ENCODE data around the gene CLDN14.

DNA sequence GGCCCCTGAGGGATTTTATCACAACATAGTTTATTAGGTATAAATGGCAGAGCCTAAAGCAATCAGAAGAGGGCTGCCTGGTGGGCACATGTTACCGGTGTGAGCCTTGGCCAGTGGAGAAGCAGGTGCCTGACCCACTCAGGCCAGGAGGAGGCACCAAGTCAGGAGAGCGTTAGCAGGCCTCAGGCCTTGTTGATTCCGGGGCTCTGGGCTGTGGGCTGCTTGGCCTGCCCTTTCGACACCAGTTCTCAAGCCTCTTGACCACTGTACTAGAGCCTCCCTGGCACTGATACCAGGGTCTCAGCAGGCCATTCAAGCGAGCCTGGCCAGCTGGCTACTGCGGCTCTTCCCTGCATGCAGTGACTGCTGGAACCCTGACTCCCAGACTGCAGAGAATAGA, 20.8 kb downstream of the CLDN14 start:
- TF ChIP-seq POLR2AphosphoS5 (IDR thresholded peaks at IDR 0.05) (no peak), EP300 (IDR thresholded peaks at IDR 0.05) (no peak)
- TF ChIP-seq, protein P1, sequence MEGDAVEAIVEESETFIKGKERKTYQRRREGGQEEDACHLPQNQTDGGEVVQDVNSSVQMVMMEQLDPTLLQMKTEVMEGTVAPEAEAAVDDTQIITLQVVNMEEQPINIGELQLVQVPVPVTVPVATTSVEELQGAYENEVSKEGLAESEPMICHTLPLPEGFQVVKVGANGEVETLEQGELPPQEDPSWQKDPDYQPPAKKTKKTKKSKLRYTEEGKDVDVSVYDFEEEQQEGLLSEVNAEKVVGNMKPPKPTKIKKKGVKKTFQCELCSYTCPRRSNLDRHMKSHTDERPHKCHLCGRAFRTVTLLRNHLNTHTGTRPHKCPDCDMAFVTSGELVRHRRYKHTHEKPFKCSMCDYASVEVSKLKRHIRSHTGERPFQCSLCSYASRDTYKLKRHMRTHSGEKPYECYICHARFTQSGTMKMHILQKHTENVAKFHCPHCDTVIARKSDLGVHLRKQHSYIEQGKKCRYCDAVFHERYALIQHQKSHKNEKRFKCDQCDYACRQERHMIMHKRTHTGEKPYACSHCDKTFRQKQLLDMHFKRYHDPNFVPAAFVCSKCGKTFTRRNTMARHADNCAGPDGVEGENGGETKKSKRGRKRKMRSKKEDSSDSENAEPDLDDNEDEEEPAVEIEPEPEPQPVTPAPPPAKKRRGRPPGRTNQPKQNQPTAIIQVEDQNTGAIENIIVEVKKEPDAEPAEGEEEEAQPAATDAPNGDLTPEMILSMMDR (IDR thresholded peaks at IDR 0.05) = no peak

Measured in stomach (tissue), 4 donors.